ENCODE measurements around the gene DUSP22. TPM values are rescaled to one million over a fixed set of nuclear protein-coding genes. Genes with fewer than 3 reads are reported as not detected.

Gene DUSP22
- total and polyA plus RNA-seq, 7 donors, result 31.6 to 58.0 (median 49.7) TPM

- no peak overlapping the region for H3K4me3 ChIP-seq
- 72 to 84% (median 75%) methylated on average over 8 of the region's 8 CpGs for WGBS, 3 donors
- H3K27ac ChIP-seq, result no peak overlapping the region
- H3K9me3 ChIP-seq, result no peaks in the 10 kb centered on the region
- DNase-seq, result no peak
- H3K36me3 ChIP-seq (ENCODE audit: insufficient read depth in 1 of 2, low read depth in 1 of 2), result no peaks in the 10 kb centered on the region
- intact Hi-C loops (cut with DNase I), result no loop called here
- H3K27me3 ChIP-seq (ENCODE audit: insufficient read depth in 3 of 3, low read length in 2 of 3), result peaks cover 0 to 3% (median 0%) of the 10 kb centered on the region in 3 donors
- ATAC-seq, result no peak
- no peaks in the 10 kb centered on the region for H3K4me1 ChIP-seq
- no peak for TF ChIP-seq CTCF (IDR thresholded peaks at IDR 0.05)
These were observed 36.6 kb upstream of the DUSP22 start for GRCh38 chr6:255751-256083.

DNA sequence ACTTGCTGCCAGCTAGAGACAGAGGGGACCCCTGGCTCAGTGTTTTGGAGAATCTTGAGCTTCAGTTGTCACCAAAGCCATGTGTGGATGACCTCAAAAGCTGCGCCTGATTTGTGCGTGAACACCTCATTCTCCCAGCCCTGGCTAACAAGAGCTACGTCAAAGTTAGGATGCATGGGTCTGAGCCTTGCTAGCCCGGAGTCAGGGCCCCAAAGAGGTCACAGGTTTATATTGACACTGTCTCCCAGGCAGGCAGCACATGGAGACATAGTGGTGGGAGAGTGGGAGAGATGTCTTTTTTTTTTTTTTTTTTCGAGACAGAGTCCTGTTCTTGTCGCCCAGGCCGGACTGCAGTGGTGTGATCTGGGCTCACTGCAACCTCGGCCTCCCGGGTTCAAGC, 36.1 kb upstream of the DUSP22 start:
- peaks cover 0 to 3% (median 0%) of the 10 kb centered on the region in 3 donors for H3K27me3 ChIP-seq (ENCODE audit: insufficient read depth in 3 of 3, low read length in 2 of 3)
- DNase-seq (no peak), ATAC-seq (no peak)
- H3K27ac ChIP-seq, result no peak overlapping the region
- H3K36me3 ChIP-seq (ENCODE audit: insufficient read depth in 1 of 2, low read depth in 1 of 2), result no peaks in the 10 kb centered on the region
- no peak overlapping the region for H3K4me3 ChIP-seq
- H3K4me1 ChIP-seq, result no peaks in the 10 kb centered on the region
- 92 to 95% (median 93%) methylated on average over 8 to 9 of the region's 9 CpGs for WGBS, 3 donors
- no peak for TF ChIP-seq CTCF (IDR thresholded peaks at IDR 0.05)
- no peaks in the 10 kb centered on the region for H3K9me3 ChIP-seq
- intact Hi-C loops (cut with DNase I), result no loop called here

- Histone ChIP-seq H3K9me3 (no peaks in the 10 kb centered on the region), H3K4me1 (no peaks in the 10 kb centered on the region), H3K27me3 (ENCODE audit: insufficient read depth in 3 of 3, low read length in 2 of 3) (peaks cover 0 to 3% (median 0%) of the 10 kb centered on the region in 3 donors), H3K27ac (no peak overlapping the region), H3K4me3 (no peak overlapping the region), H3K36me3 (ENCODE audit: insufficient read depth in 1 of 2, low read depth in 1 of 2) (no peaks in the 10 kb centered on the region)
- DNase-seq (no peak), ATAC-seq (no peak)
- intact Hi-C loops (cut with DNase I), result no loop called here
- TF ChIP-seq CTCF (IDR thresholded peaks at IDR 0.05), result no peak
- WGBS, 3 donors, result 61 to 66% (median 62%) methylated on average over 8 of the region's 8 CpGs
These were observed 35.1 kb upstream of the DUSP22 start for GRCh38 chr6:257031-257725.

DNA sequence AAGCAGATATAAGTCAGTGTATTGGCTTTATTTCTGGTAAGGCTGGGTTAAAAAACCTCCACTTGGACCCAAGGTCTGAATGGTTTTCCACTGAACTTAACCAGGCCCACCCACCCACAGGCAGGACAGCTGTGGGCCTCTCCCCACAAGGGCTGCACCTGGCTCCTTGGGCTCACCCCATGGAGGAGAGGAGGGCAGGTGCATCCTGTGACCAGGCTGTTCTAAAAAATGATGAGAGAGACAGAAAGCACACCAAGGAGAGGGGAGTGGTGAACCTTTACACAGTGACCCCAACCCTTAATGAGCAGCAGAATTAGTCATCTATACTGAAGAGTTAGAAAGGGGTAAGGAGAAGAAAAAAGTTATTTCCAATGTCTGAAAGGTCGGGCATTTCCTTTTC, 34.5 kb upstream of the DUSP22 start:
- H3K36me3 ChIP-seq (ENCODE audit: insufficient read depth in 1 of 2, low read depth in 1 of 2), result no peaks in the 10 kb centered on the region
- H3K4me3 ChIP-seq, result no peak overlapping the region
- no peak for DNase-seq
- intact Hi-C loops (cut with DNase I), result no loop called here
- TF ChIP-seq CTCF (IDR thresholded peaks at IDR 0.05), result no peak
- peaks cover 0 to 3% (median 0%) of the 10 kb centered on the region in 3 donors for H3K27me3 ChIP-seq (ENCODE audit: insufficient read depth in 3 of 3, low read length in 2 of 3)
- no peaks in the 10 kb centered on the region for H3K4me1 ChIP-seq
- no peaks in the 10 kb centered on the region for H3K9me3 ChIP-seq
- H3K27ac ChIP-seq, result no peak overlapping the region
- 40 to 61% (median 43%) methylated on average over 1 of the region's 1 CpG for WGBS, 3 donors
- ATAC-seq, result no peak

DNA sequence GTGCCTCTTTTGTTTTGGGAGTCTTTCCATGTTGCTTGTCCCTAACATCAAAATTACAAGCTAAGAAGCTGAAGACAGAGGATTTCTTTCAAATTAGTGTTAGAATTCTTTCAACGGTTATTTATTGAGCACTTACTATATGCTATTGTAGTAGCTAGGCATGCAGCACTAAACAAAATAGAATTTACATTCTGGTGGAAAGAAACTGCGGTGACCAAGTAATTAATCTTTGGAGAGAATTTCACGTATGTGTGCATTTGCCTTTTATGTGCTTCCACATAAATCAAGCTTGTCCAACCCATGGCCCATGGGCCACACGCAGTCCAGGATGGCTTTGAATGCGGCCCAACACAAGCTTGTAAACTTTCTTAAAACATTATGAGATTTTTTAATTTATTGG, 33.0 kb upstream of the DUSP22 start:
- no peaks in the 10 kb centered on the region for H3K36me3 ChIP-seq (ENCODE audit: insufficient read depth in 1 of 2, low read depth in 1 of 2)
- no peaks in the 10 kb centered on the region for H3K9me3 ChIP-seq
- TF ChIP-seq CTCF (IDR thresholded peaks at IDR 0.05), result no peak
- intact Hi-C loops (cut with DNase I), result no loop called here
- H3K4me1 ChIP-seq, result no peaks in the 10 kb centered on the region
- 76 to 79% (median 76%) methylated on average over 5 of the region's 5 CpGs for WGBS, 3 donors
- peaks cover 0 to 3% (median 0%) of the 10 kb centered on the region in 3 donors for H3K27me3 ChIP-seq (ENCODE audit: insufficient read depth in 3 of 3, low read length in 2 of 3)
- no peak overlapping the region for H3K27ac ChIP-seq
- no peak overlapping the region for H3K4me3 ChIP-seq
- ATAC-seq (no peak), DNase-seq (no peak)

Data from psoas muscle (tissue), 8 donors.